ENCODE results near the gene TP53.

DNA sequence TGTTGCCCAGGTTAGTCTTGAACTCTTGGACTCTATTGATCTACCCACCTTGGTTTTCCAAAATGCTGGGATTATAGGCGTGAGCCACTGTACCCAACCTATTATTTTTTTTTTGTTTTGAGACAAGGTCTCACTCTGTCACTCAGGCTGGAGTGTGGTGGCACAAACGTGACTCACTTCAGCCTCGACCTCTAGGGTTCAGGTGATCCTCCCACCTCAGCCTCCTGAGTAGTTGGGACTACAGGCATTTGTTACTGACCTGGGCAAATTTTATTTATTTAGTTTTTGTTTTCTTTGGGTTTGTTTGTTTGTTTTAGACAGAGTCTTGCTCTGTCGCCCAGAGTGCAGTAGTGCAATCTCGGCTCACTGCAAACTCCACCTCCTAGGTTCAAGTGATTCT lies 63.6 kb downstream of the TP53 start:
- TF ChIP-seq, protein P1, sequence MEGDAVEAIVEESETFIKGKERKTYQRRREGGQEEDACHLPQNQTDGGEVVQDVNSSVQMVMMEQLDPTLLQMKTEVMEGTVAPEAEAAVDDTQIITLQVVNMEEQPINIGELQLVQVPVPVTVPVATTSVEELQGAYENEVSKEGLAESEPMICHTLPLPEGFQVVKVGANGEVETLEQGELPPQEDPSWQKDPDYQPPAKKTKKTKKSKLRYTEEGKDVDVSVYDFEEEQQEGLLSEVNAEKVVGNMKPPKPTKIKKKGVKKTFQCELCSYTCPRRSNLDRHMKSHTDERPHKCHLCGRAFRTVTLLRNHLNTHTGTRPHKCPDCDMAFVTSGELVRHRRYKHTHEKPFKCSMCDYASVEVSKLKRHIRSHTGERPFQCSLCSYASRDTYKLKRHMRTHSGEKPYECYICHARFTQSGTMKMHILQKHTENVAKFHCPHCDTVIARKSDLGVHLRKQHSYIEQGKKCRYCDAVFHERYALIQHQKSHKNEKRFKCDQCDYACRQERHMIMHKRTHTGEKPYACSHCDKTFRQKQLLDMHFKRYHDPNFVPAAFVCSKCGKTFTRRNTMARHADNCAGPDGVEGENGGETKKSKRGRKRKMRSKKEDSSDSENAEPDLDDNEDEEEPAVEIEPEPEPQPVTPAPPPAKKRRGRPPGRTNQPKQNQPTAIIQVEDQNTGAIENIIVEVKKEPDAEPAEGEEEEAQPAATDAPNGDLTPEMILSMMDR (IDR thresholded peaks at IDR 0.05), result no peak
- no peak for TF ChIP-seq POLR2A (IDR thresholded peaks at IDR 0.05)

Data from uterus (tissue), 2 donors.